SU-DHL-6 (cell line): ENCODE results near the gene HOXA10.

Experiments used
- H2AFZ ChIP-seq: fragments of 200-600 bp; sonication (generic); 2 replicates; pipeline ENCODE4 v1.6.1; 2014; ENCODE audit warnings: low read depth, mild to moderate bottlenecking, moderate library complexity, mixed read lengths, antibody characterized with exemption, low read length; ENCODE audit not compliant: severe bottlenecking
- H3F3A ChIP-seq: fragments of 200-600 bp; shearing (Covaris generic); 2 replicates; pipeline ENCODE4 v1.6.0; 2016; ENCODE audit warnings: antibody characterized with exemption, mild to moderate bottlenecking; ENCODE audit not compliant: insufficient read depth
- H3K27ac ChIP-seq: fragments of 200-600 bp; sonication (generic); 2 replicates; pipeline ENCODE4 v1.5.1; 2016; ENCODE audit warnings: low read depth, mild to moderate bottlenecking, low read length, moderate library complexity, mixed read lengths
- H3K27me3 ChIP-seq: fragments of 200-600 bp; sonication (generic), shearing (Covaris generic); 2 replicates; pipeline ENCODE4 v1.6.0; 2014; ENCODE audit warnings: mild to moderate bottlenecking, low read length
- H3K36me3 ChIP-seq: fragments of 200-600 bp; sonication (generic); 2 replicates; pipeline ENCODE4 v1.6.1; 2014; ENCODE audit warnings: mild to moderate bottlenecking, low read length, mixed read lengths
- H3K4me2 ChIP-seq: fragments of 300-600, 200-600 bp; shearing (Covaris generic), sonication (generic); 2 replicates; pipeline ENCODE4 v1.6.0; 2014; ENCODE audit warnings: low read length, low read depth, mild to moderate bottlenecking; ENCODE audit not compliant: poor library complexity, severe bottlenecking
- H3K4me3 ChIP-seq: fragments of 200-600 bp; sonication (generic); 2 replicates; pipeline ENCODE4 v1.5.1; 2014; ENCODE audit warnings: antibody characterized with exemption, low read length, mild to moderate bottlenecking, mixed read lengths; ENCODE audit not compliant: insufficient read depth, poor library complexity, severe bottlenecking
- H3K79me2 ChIP-seq: fragments of 200-600 bp; sonication (generic); 2 replicates; pipeline ENCODE4 v1.6.1; 2014; ENCODE audit warnings: mild to moderate bottlenecking, low read length, moderate library complexity; ENCODE audit not compliant: insufficient read depth
- H3K9ac ChIP-seq: fragments of 200-600 bp; sonication (generic); 2 replicates; pipeline ENCODE4 v1.7.0; 2014; ENCODE audit warnings: mild to moderate bottlenecking, low read length
- H3K9me2 ChIP-seq: fragments of 200-600 bp; sonication (generic); replicated peaks from 2 replicates; pipeline ENCODE4 v1.6.1; 2014; ENCODE audit warnings: low read length; ENCODE audit not compliant: insufficient read depth
- H3K9me3 ChIP-seq: fragments of 200-600 bp; sonication (generic); 2 replicates; pipeline ENCODE4 v1.6.1; 2014; ENCODE audit warnings: low read length, mixed read lengths; ENCODE audit not compliant: insufficient read depth
- H4K20me1 ChIP-seq: fragments of 200-600 bp; sonication (generic); 2 replicates; pipeline ENCODE4 v1.6.1; 2014; ENCODE audit warnings: low read depth, mild to moderate bottlenecking, antibody characterized with exemption, low read length, moderate library complexity, mixed read lengths
- EZH2phosphoT487 ChIP-seq: fragments of 200-600 bp; sonication (generic), shearing (Covaris generic); conservative IDR thresholded peaks from 2 replicates; pipeline ENCODE4 v1.6.1; 2018; ENCODE audit warnings: mild to moderate bottlenecking, antibody characterized with exemption, low read length, moderate library complexity, mixed read lengths
- TF ChIP-seq, protein P1 (sequence below): fragments of 200-600 bp; sonication (generic); IDR thresholded peaks from one replicate; pipeline ENCODE4 v1.5.1; 2017; ENCODE audit warnings: antibody characterized with exemption, mild to moderate bottlenecking, low read length, moderate library complexity; ENCODE audit not compliant: insufficient read depth, poor library complexity, severe bottlenecking

Gene HOXA10

GRCh38 chr7:27200761-27201579, 26.9 kb upstream of the HOXA10 start:
- H2AFZ ChIP-seq = peak overlapping the region; percentile 76
- no peaks in the 10 kb centered on the region for H3K36me3 ChIP-seq
- no peaks in the 10 kb centered on the region for H3K9me2 ChIP-seq
- H3K79me2 ChIP-seq = no peaks in the 10 kb centered on the region
- H3K4me3 ChIP-seq = peak overlapping the region; percentile 59
- no peaks in the 10 kb centered on the region for H3F3A ChIP-seq
- no peak overlapping the region for H3K27ac ChIP-seq
- peak overlapping the region; percentile 48 for H3K9ac ChIP-seq
- TF ChIP-seq, protein P1, sequence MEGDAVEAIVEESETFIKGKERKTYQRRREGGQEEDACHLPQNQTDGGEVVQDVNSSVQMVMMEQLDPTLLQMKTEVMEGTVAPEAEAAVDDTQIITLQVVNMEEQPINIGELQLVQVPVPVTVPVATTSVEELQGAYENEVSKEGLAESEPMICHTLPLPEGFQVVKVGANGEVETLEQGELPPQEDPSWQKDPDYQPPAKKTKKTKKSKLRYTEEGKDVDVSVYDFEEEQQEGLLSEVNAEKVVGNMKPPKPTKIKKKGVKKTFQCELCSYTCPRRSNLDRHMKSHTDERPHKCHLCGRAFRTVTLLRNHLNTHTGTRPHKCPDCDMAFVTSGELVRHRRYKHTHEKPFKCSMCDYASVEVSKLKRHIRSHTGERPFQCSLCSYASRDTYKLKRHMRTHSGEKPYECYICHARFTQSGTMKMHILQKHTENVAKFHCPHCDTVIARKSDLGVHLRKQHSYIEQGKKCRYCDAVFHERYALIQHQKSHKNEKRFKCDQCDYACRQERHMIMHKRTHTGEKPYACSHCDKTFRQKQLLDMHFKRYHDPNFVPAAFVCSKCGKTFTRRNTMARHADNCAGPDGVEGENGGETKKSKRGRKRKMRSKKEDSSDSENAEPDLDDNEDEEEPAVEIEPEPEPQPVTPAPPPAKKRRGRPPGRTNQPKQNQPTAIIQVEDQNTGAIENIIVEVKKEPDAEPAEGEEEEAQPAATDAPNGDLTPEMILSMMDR = no peak
- TF ChIP-seq EZH2phosphoT487 = no peak
- no peaks in the 10 kb centered on the region for H3K27me3 ChIP-seq
- peak overlapping the region; percentile 63 for H3K4me2 ChIP-seq
- no peaks in the 10 kb centered on the region for H3K9me3 ChIP-seq
- H4K20me1 ChIP-seq = no peaks in the 10 kb centered on the region

- Histone ChIP-seq H3K79me2 (no peaks in the 10 kb centered on the region), H3K9me2 (no peaks in the 10 kb centered on the region), H3K9ac (peak within 1 kb of the TSS; percentile 48), H3K9me3 (no peaks in the 10 kb centered on the region), H4K20me1 (no peaks in the 10 kb centered on the region), H3K27me3 (no peaks in the 10 kb centered on the region), H2AFZ (peak within 1 kb of the TSS; percentile 76), H3K27ac (no peak within 1 kb of the TSS), H3F3A (no peaks in the 10 kb centered on the region), H3K36me3 (no peaks in the 10 kb centered on the region), H3K4me2 (peak within 1 kb of the TSS; percentile 63), H3K4me3 (peak within 1 kb of the TSS; percentile 61)
- TF ChIP-seq, protein P1 = no peak
These were observed 26.0 kb upstream of the HOXA10 start, which contains the start of gene HOXA13 for GRCh38 chr7:27199849-27200760. HOXA13 (minus strand) TSS chr7:27200091; CDS start chr7:27200077, 14 bp downstream.

DNA sequence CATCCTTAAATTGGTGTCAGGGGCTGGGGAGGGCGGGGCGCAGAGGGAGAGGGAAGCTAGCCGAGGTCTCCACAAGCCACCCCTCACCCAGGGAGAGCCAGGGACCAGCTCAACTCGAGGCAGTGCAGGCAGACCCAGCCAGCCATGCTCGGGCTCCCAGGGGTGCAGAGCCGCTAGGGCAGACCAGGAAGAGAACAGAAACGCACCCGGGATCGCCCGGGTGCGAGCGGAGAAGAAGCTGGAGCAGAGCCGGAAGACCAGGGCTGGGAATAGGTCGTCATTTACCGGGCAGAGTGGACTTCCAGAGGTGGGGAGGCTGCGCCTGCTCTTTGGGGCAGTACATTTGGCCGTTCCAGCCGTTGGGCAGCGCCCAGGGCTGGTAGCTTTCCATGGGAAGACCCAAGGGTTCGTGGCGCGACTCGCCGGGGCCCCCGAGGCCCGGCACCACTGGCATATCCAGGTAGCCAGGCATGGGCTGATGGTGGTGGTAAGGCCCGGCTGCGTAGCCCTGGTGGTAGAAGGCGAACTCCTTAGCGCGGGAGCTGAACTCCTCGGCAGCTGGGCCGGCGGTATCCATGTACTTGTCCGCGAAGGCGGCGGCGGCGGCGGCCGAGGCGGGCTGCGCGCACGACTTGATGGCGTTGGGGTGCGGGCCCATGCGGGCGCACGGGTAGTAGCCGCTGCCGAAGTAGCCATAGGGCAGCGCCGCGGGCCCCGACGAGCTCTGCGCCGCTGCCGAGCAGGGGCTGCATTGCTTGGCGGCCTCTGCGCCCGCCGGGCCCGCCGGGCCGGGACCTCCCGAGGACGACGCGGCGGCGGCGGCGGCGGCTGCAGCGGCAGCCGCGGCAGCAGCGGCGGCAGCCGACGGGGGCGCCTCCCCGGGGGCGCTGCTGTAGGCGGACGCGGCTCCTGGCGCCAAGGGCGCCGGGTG, 25.0 kb upstream of the HOXA10 start:
- Histone ChIP-seq H3K4me2 (no peak overlapping the region), H3K9me2 (no peaks in the 10 kb centered on the region), H3F3A (no peaks in the 10 kb centered on the region), H3K36me3 (no peaks in the 10 kb centered on the region), H3K27me3 (no peaks in the 10 kb centered on the region), H3K9ac (no peak overlapping the region), H3K79me2 (no peaks in the 10 kb centered on the region), H3K27ac (no peak overlapping the region), H3K9me3 (no peaks in the 10 kb centered on the region), H4K20me1 (no peaks in the 10 kb centered on the region), H2AFZ (no peak overlapping the region), H3K4me3 (peak overlapping the region; percentile 61)
- no peak for TF ChIP-seq EZH2phosphoT487
- TF ChIP-seq, protein P1 = no peak
